Measurements from ENCODE around the gene ENKUR. TPM values are rescaled to one million over a fixed set of nuclear protein-coding genes. Genes with fewer than 3 reads are reported as not detected.

ENKUR gene
- total RNA-seq, 6 experiments from 2014 or later: 0.14 to 0.33 (median 0.23) TPM; not detected in 1

GRCh38 chr10:25061125-25061524, 45.2 kb upstream of the ENKUR start:
- no peak for TF ChIP-seq CTCF (IDR thresholded peaks at IDR 0.05)
- H3K4me3 Mint-ChIP-seq: peak overlapping the region; percentile 86; the same call in 1 of the 2 replicates
- no peak for DNase-seq
- peaks cover 9% of the 10 kb centered on the region; the same call in 1 of the 2 replicates for H3K36me3 Mint-ChIP-seq (ENCODE audit: low read depth)
- no peaks in the 10 kb centered on the region for H3K9me3 Mint-ChIP-seq
- peaks cover 67% of the 10 kb centered on the region for H3K4me1 Mint-ChIP-seq (ENCODE audit: low read depth)
- H3K27me3 Mint-ChIP-seq (ENCODE audit: insufficient read depth): no peaks in the 10 kb centered on the region
- H3K27ac Mint-ChIP-seq: peak overlapping the region; percentile 95; the same call in 1 of the 2 replicates

GRCh38 chr10:25059990-25060389, 44.0 kb upstream of the ENKUR start:
- H3K27me3 Mint-ChIP-seq (ENCODE audit: insufficient read depth): no peaks in the 10 kb centered on the region

GRCh38 chr10:25057886-25058285, 41.9 kb upstream of the ENKUR start:
- Mint-ChIP-seq H3K4me3 (no peak overlapping the region), H3K27ac (no peak overlapping the region), H3K4me1 (ENCODE audit: low read depth) (peaks cover 38% of the 10 kb centered on the region), H3K9me3 (no peaks in the 10 kb centered on the region), H3K27me3 (ENCODE audit: insufficient read depth) (no peaks in the 10 kb centered on the region; the same call in 1 of the 2 replicates), H3K36me3 (ENCODE audit: low read depth) (no peaks in the 10 kb centered on the region)
- DNase-seq: no peak
- no peak for TF ChIP-seq CTCF (IDR thresholded peaks at IDR 0.05)

More at GRCh38 chr10:25059990-25060389, 44.0 kb upstream of the ENKUR start:
- no peak for TF ChIP-seq CTCF (IDR thresholded peaks at IDR 0.05)
- H3K27ac Mint-ChIP-seq: peak overlapping the region; percentile 57
- no peaks in the 10 kb centered on the region for H3K36me3 Mint-ChIP-seq (ENCODE audit: low read depth)
- no peaks in the 10 kb centered on the region for H3K9me3 Mint-ChIP-seq
- peak overlapping the region; percentile 42; the same call in 1 of the 2 replicates for H3K4me3 Mint-ChIP-seq
- H3K4me1 Mint-ChIP-seq (ENCODE audit: low read depth): peaks cover 58% of the 10 kb centered on the region
- DNase-seq: peak; percentile 83

- no peaks in the 10 kb centered on the region; the same call in 1 of the 2 replicates for H3K27me3 Mint-ChIP-seq (ENCODE audit: insufficient read depth)
- peaks cover 28% of the 10 kb centered on the region for H3K4me1 Mint-ChIP-seq (ENCODE audit: low read depth)
- no peak for DNase-seq
- no peak overlapping the region for H3K4me3 Mint-ChIP-seq
- H3K27ac Mint-ChIP-seq: no peak overlapping the region
- TF ChIP-seq CTCF (IDR thresholded peaks at IDR 0.05): no peak
- no peaks in the 10 kb centered on the region for H3K9me3 Mint-ChIP-seq
- no peaks in the 10 kb centered on the region for H3K36me3 Mint-ChIP-seq (ENCODE audit: low read depth)
Measured at GRCh38 chr10:25056726-25057125, 40.8 kb upstream of the ENKUR start.

GRCh38 chr10:25052012-25052411, 36.1 kb upstream of the ENKUR start:
- 0 out of 2 replicates have a peak, but pooled peaks cover 6% of the 10 kb centered on the region for H3K9me3 Mint-ChIP-seq
- H3K36me3 Mint-ChIP-seq (ENCODE audit: low read depth): 0 out of 2 replicates have a peak, but pooled peaks cover 4% of the 10 kb centered on the region

More at GRCh38 chr10:25052012-25052411, 36.1 kb upstream of the ENKUR start:
- no peak overlapping the region for H3K27ac Mint-ChIP-seq
- H3K4me3 Mint-ChIP-seq: no peak overlapping the region
- H3K4me1 Mint-ChIP-seq (ENCODE audit: low read depth): peaks cover 17% of the 10 kb centered on the region
- H3K27me3 Mint-ChIP-seq (ENCODE audit: insufficient read depth): no peaks in the 10 kb centered on the region; the same call in 1 of the 2 replicates
- TF ChIP-seq CTCF (IDR thresholded peaks at IDR 0.05): no peak
- DNase-seq: no peak
